HUES48 (cell line): Measurements from ENCODE around the gene MAGI2.
"Not testable (repeated sequence)": the region's sequence is repeated elsewhere in the genome, so short reads cannot be mapped to it uniquely, and the experiment has no call there.

Experiments
- H3K27ac ChIP-seq: one replicate; pipeline ENCODE4 v1.7.0; 2013; ENCODE audit warnings: low read depth, low read length, inconsistent platforms
- H3K27me3 ChIP-seq: 2 replicates; pipeline ENCODE4 v1.6.1; 2013; ENCODE audit warnings: mild to moderate bottlenecking, low read length; ENCODE audit not compliant: control insufficient read depth, insufficient read depth
- H3K36me3 ChIP-seq: 2 replicates; pipeline ENCODE4 v1.6.1; 2013; ENCODE audit warnings: low read length; ENCODE audit not compliant: control insufficient read depth, insufficient read depth
- H3K4me1 ChIP-seq: 2 replicates; pipeline ENCODE4 v1.6.1; 2013; ENCODE audit warnings: mild to moderate bottlenecking, low read length; ENCODE audit not compliant: control insufficient read depth, insufficient read depth
- H3K4me3 ChIP-seq: 2 replicates; pipeline ENCODE4 v1.5.1; 2013; ENCODE audit warnings: mild to moderate bottlenecking, low read depth, low read length
- H3K9ac ChIP-seq: 2 replicates; pipeline ENCODE4 v1.6.1; 2013; ENCODE audit warnings: mild to moderate bottlenecking, low read depth, low read length, moderate library complexity
- H3K9me3 ChIP-seq: 2 replicates; pipeline ENCODE4 v1.6.1; 2013; ENCODE audit warnings: low read length; ENCODE audit not compliant: control insufficient read depth, insufficient read depth

MAGI2 gene

DNA sequence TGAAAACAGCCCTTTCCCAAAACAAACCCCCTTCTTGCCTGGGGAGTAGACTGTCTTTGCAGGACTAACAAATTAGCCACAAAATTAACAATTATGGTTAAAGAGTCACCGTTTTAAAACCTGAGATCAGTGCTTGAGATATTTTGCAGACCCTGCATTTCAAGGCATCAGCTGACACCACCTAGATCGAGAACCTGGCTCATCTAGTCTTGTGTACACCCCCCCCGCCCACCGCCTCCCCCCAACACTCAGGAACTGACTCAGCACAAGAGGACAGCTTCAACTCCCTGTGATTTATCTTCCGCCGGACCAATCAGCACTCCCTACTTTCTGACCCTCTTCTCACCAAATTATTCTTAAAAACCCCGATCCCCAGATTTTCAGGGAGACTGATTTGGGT, 917.8 kb downstream of the MAGI2 start:
- Histone ChIP-seq H3K4me3 (no peak overlapping the region), H3K9me3 (no peaks in the 10 kb centered on the region), H3K9ac (no peak overlapping the region), H3K27me3 (no peaks in the 10 kb centered on the region), H3K27ac (no peak overlapping the region), H3K4me1 (peaks cover 4% of the 10 kb centered on the region), H3K36me3 (no peaks in the 10 kb centered on the region)

DNA sequence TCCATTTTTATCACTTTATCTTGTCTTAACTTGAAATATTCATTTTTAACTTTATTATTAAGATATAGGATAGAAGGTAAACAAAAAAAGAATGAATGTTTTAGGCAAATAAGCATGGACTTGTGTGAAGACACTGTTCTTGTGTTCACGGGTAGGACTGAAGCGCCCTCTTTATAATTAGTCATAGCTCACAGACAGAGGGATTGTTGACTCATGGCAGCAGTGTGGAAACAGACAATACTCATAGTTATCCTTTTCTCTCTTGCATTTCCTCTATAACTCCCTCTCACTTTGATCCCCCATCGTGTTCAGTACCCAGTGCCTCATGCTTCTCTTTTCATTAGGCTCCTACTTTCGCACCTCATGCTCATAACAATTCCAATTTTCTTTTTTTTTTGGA, 923.1 kb downstream of the MAGI2 start:
- no peak overlapping the region for H3K4me3 ChIP-seq
- no peaks in the 10 kb centered on the region for H3K36me3 ChIP-seq
- no peaks in the 10 kb centered on the region for H3K9me3 ChIP-seq
- no peak overlapping the region for H3K9ac ChIP-seq
- H3K27me3 ChIP-seq, result no peaks in the 10 kb centered on the region
- H3K27ac ChIP-seq, result no peak overlapping the region
- H3K4me1 ChIP-seq, result peaks cover 27% of the 10 kb centered on the region

DNA sequence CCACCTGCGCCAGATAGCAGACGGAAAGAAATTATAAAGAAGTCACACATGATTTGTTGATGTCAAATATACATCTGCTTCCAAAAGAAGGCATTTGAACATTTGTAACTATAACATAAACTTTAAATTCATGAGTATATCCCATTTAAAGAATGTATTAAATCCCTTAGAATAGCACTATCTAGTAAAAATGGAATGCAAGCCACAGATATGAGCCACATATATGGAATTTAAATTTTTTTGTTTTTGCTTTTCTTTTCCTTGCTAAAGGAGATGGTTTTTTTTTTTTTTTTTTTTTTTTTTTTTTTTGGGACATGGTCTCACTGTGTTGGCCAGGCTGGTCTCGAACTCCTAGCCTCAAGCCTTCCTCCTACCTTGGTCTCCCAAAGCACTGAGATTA, 924.1 kb downstream of the MAGI2 start:
- Histone ChIP-seq H3K27me3 (no peaks in the 10 kb centered on the region), H3K27ac (no peak overlapping the region), H3K4me3 (no peak overlapping the region), H3K36me3 (no peaks in the 10 kb centered on the region), H3K9me3 (no peaks in the 10 kb centered on the region), H3K9ac (no peak overlapping the region), H3K4me1 (peaks cover 27% of the 10 kb centered on the region)

DNA sequence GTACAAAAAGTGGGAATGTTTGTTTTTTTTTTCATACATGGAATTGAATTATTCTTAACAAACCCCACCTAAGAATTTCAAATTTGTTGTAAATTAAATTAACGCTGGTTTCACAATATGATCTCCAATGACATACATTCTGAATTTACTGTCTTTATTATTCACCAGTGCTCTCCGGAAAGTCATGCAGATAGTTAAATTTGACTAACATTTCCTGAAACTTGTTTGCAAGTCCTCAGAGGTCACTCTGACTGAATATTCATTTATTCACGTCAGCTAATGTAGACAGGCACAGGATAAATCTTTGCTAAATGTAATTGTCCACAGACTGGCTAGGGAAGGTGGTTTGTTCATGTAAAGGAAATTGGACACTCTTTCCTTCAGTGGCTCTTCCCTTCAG, 924.5 kb downstream of the MAGI2 start:
- Histone ChIP-seq H3K27me3 (no peaks in the 10 kb centered on the region), H3K27ac (no peak overlapping the region), H3K36me3 (no peaks in the 10 kb centered on the region), H3K4me1 (peaks cover 27% of the 10 kb centered on the region), H3K9me3 (no peaks in the 10 kb centered on the region), H3K9ac (no peak overlapping the region), H3K4me3 (no peak overlapping the region)

DNA sequence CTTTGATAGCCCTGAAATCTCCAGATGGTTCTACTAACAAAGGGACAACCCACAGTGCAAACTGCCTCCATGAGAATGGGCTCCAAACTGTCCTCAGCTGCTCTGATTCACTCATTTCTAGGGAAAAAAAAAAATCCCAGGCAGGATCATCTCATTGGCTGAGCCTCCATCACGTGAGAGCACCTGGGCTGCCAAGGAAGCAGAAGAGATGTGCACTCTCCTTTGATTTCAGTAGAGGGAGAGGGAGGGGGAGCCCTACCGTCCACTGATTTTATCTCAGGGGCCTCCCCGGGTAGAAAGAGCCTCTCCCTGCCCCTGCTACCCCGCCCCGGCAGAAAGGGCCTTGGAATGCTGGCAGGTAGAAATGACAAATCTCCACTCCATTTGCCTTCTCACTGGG, 929.5 kb downstream of the MAGI2 start:
- Histone ChIP-seq H3K9me3 (no peaks in the 10 kb centered on the region), H3K27ac (no peak overlapping the region), H3K4me1 (peaks cover 20% of the 10 kb centered on the region), H3K4me3 (no peak overlapping the region), H3K9ac (no peak overlapping the region), H3K36me3 (no peaks in the 10 kb centered on the region), H3K27me3 (no peaks in the 10 kb centered on the region)

DNA sequence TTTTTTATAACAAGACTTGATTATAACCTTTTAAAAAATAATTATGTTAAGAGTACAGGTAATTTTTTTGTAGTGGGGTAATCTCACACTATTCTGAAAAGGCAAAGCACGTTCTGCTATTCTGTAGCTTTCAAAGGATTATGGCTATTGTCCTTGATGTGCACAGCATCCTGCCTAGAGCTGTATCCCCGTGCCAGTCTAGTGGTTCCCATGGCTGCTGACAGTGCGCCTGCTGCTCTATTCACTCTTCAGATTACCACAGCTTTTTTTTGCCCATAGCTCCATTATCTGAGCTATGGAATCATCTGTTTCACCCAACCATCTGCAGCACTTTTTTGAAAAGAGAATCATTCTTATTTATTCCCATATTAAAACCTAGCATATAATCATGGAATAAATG, 931.5 kb downstream of the MAGI2 start:
- H3K27ac ChIP-seq, result no peak overlapping the region
- H3K4me3 ChIP-seq, result no peak overlapping the region
- H3K4me1 ChIP-seq, result peaks cover 6% of the 10 kb centered on the region; the same call in 1 of the 2 replicates
- H3K27me3 ChIP-seq, result no peaks in the 10 kb centered on the region
- H3K9ac ChIP-seq, result no peak overlapping the region
- H3K9me3 ChIP-seq, result no peaks in the 10 kb centered on the region
- H3K36me3 ChIP-seq, result 0 out of 2 replicates have a peak, but pooled peaks cover 4% of the 10 kb centered on the region

DNA sequence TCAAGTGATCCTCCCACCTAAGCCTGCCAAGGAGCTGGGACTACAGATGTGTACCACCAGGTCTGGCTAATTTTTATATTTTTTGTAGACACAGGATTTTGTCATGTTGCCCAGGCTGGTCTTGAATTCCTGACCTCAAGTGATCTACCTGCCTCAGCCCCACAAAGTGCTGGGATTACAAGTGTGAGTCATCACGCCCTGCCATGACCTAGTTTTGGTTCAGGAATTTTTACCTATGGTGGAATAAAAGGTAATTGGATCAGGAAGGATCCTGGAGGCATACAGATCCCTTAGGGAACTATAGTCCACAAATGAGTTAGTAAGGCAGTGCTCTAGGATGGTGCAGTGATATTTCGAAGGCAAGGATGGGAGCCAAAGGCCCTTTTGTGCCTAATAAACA, 937.0 kb downstream of the MAGI2 start:
- Histone ChIP-seq H3K36me3 (0 out of 2 replicates have a peak, but pooled peaks cover 4% of the 10 kb centered on the region), H3K9ac (no peak overlapping the region), H3K9me3 (no peaks in the 10 kb centered on the region), H3K4me3 (no peak overlapping the region), H3K27me3 (no peaks in the 10 kb centered on the region), H3K27ac (no peak overlapping the region), H3K4me1 (peaks cover 16% of the 10 kb centered on the region)

DNA sequence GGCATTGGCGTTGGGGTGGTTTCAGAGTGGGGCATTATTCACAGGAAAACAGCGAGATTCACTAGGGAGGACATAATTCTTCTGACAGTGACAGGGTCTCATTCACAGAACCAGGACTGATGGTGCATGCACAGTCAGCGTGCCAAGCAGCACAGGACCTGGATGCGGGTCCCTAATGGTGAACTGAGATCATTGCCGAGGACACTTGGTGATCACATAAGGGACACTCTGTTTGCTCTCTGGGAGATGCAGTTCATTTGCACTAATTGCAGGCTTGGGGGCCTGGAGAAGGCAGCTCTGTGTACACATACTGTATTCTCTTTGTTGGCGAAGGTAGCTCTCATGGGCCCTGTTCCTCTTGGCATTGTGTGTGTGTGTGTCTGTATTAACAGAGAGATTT, 938.8 kb downstream of the MAGI2 start:
- Histone ChIP-seq H3K36me3 (0 out of 2 replicates have a peak, but pooled peaks cover 4% of the 10 kb centered on the region), H3K9me3 (no peaks in the 10 kb centered on the region), H3K4me3 (no peak overlapping the region), H3K4me1 (peaks cover 22% of the 10 kb centered on the region), H3K27ac (no peak overlapping the region), H3K27me3 (no peaks in the 10 kb centered on the region), H3K9ac (no peak overlapping the region)

DNA sequence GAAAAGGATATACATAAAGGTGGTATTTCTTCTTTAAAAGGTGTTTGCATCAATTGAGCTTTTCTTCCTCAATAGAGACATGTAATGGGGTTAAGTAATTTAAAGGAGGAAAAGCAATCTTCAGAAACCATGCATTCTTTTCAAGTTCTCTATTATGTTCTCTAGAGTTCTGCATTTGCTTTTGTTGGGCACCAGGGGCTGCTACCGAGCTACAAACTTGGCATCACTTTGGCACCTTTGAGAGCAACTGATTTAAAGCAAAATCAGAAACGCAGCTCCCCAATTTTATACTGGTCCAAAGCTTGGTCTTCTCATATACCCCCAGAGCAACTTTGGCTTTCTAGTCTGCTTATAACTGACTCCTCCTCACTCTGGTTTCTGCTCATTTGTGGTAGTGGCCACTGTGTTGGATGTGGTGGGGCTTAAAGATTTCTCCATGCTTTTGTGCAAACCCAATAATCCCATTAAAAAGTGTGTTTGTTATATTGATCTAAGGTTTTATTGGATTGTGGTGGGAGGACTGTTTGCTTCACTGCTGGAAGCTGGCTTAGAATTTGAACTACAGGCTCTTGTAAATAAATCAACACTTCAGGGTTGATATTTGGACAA, 942.8 kb downstream of the MAGI2 start:
- no peaks in the 10 kb centered on the region for H3K36me3 ChIP-seq
- H3K4me1 ChIP-seq, result peaks cover 15% of the 10 kb centered on the region

DNA sequence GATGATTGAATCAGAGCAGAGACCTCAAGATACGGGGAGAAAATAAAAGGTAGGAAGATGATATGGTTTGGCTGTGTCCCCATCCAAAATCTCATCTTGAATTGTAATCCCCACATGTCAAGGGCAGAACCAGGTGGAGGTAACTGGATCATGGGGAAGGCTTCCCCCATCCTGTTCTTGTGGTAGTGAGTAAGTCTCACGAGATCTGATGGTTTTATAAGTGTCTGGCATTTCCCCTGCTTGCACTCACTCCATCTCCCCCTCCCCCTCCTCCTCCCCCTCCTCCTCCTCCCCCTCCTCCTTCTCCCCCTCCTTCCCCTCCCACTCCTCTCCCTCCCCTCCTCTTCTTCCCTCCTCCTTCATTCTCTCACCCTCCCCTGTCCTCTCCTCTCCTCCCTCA, 950.2 kb downstream of the MAGI2 start:
- H3K4me3 ChIP-seq, H3K9ac ChIP-seq, H3K27me3 ChIP-seq, H3K9me3 ChIP-seq, H3K27ac ChIP-seq: not testable (repeated sequence)
- Histone ChIP-seq H3K36me3 (peaks cover 14% of the 10 kb centered on the region; the same call in 1 of the 2 replicates), H3K4me1 (peaks cover 11% of the 10 kb centered on the region)

More for the DNA sequence above, 942.8 kb downstream of the MAGI2 start:
- H3K27me3 ChIP-seq, result no peaks in the 10 kb centered on the region
- no peak overlapping the region for H3K9ac ChIP-seq
- no peak overlapping the region for H3K4me3 ChIP-seq
- H3K9me3 ChIP-seq, result no peaks in the 10 kb centered on the region
- H3K27ac ChIP-seq, result no peak overlapping the region

DNA sequence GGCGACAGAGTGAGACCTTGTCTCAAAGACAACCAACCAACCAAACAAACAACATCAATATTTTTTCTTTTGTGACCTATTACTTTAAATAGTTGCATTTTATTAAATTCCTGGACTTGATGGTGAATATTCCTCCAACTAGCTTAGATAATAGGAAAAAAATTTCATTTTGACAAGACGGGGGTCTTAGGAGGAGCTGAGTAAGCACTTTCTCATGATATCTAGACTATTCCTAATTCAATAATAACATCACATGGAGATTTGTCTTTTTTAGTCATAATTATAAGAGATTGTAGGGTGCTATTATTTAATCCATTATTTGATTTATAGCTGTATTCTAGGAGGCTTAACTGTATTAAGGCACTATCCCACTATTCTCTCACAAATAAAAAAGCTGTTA, 952.4 kb downstream of the MAGI2 start:
- no peak overlapping the region for H3K9ac ChIP-seq
- H3K9me3 ChIP-seq, result no peaks in the 10 kb centered on the region
- H3K4me1 ChIP-seq, result peaks cover 33% of the 10 kb centered on the region
- H3K36me3 ChIP-seq, result peaks cover 14% of the 10 kb centered on the region; the same call in 1 of the 2 replicates
- no peak overlapping the region for H3K4me3 ChIP-seq
- H3K27ac ChIP-seq, result no peak overlapping the region
- no peaks in the 10 kb centered on the region for H3K27me3 ChIP-seq
